GM18867 (cell line): ENCODE measurements around the gene SLITRK5.

Experiments used
- ATAC-seq: cut with Tn5 transposase; IDR thresholded peaks from one replicate; pipeline ENCODE4 v1.9.1; 2021; ENCODE audit warnings: mild to moderate bottlenecking, moderate library complexity; ENCODE audit not compliant: unreplicated experiment

The SLITRK5 gene

GRCh38 chr13:87698268-87698667 lies 27.1 kb downstream of the SLITRK5 start:
- no peak for ATAC-seq

- no peak for ATAC-seq
Observed at GRCh38 chr13:87709947-87710346, 38.8 kb downstream of the SLITRK5 start.

GRCh38 chr13:87712012-87712411 lies 40.8 kb downstream of the SLITRK5 start:
- no peak for ATAC-seq
